ENCODE data around the gene HIVEP2. TPM values are rescaled to one million over a fixed set of nuclear protein-coding genes. Genes with fewer than 3 reads are reported as not detected.

Gene HIVEP2
- total RNA-seq, 2 donors from 2014 or later: 1.7 to 2.4 TPM

- Histone ChIP-seq H3K9me3 (ENCODE audit: control insufficient read depth, low read length) (no peaks in the 10 kb centered on the region), H3K9ac (ENCODE audit: extremely low read depth, low read length, poor library complexity, severe bottlenecking) (no peak overlapping the region), H3K27me3 (ENCODE audit: control insufficient read depth, insufficient read depth, low read length, poor library complexity, severe bottlenecking) (no peaks in the 10 kb centered on the region), H3K36me3 (ENCODE audit: control insufficient read depth, insufficient read depth, low read length) (no peaks in the 10 kb centered on the region), H3K4me3 (ENCODE audit: low read length) (no peak overlapping the region), H3K4me1 (ENCODE audit: control insufficient read depth, insufficient read depth, low read length) (no peaks in the 10 kb centered on the region), H3K27ac (ENCODE audit: low read depth, low read length) (no peak overlapping the region)
- Mint-ChIP-seq H3K9me3 (no peaks in the 10 kb centered on the region), H3K27ac (no peak overlapping the region), H3K4me3 (no peak overlapping the region), H3K36me3 (ENCODE audit: low read depth) (no peaks in the 10 kb centered on the region), H3K4me1 (peaks cover 5% of the 10 kb centered on the region), H3K27me3 (ENCODE audit: insufficient read depth) (no peaks in the 10 kb centered on the region)
- no peak for TF ChIP-seq CTCF (conservative IDR thresholded peaks at IDR 0.05)
- 96% methylated on average over 4 of the region's 4 CpGs for WGBS, 2 experiments (ENCODE audit: insufficient coverage in 1 of 2, insufficient read length in 1 of 2)
- DNase-seq: no peak
Observed at GRCh38 chr6:142821860-142822259, 123.1 kb downstream of the HIVEP2 start.

- no peak overlapping the region for H3K9ac ChIP-seq (ENCODE audit: extremely low read depth, low read length, poor library complexity, severe bottlenecking)
- Mint-ChIP-seq H3K9me3 (no peaks in the 10 kb centered on the region), H3K27me3 (ENCODE audit: insufficient read depth) (no peaks in the 10 kb centered on the region), H3K36me3 (ENCODE audit: low read depth) (no peaks in the 10 kb centered on the region), H3K27ac (no peak overlapping the region), H3K4me1 (peaks cover 5% of the 10 kb centered on the region), H3K4me3 (no peak overlapping the region)
- no peaks in the 10 kb centered on the region for H3K36me3 ChIP-seq (ENCODE audit: control insufficient read depth, insufficient read depth, low read length)
- no peaks in the 10 kb centered on the region for H3K9me3 ChIP-seq (ENCODE audit: control insufficient read depth, low read length)
- 95 to 100% methylated on average over 3 to 6 of the region's 6 CpGs for WGBS, 2 experiments (ENCODE audit: insufficient coverage in 1 of 2, insufficient read length in 1 of 2)
- no peak overlapping the region for H3K27ac ChIP-seq (ENCODE audit: low read depth, low read length)
- no peak for DNase-seq
- H3K4me3 ChIP-seq (ENCODE audit: low read length): no peak overlapping the region
- H3K27me3 ChIP-seq (ENCODE audit: control insufficient read depth, insufficient read depth, low read length, poor library complexity, severe bottlenecking): no peaks in the 10 kb centered on the region
- no peaks in the 10 kb centered on the region for H3K4me1 ChIP-seq (ENCODE audit: control insufficient read depth, insufficient read depth, low read length)
- TF ChIP-seq CTCF (conservative IDR thresholded peaks at IDR 0.05): no peak
Observed at GRCh38 chr6:142821164-142821716, 123.7 kb downstream of the HIVEP2 start.

- Histone ChIP-seq H3K36me3 (ENCODE audit: control insufficient read depth, insufficient read depth, low read length) (no peaks in the 10 kb centered on the region), H3K4me1 (ENCODE audit: control insufficient read depth, insufficient read depth, low read length) (no peaks in the 10 kb centered on the region), H3K27me3 (ENCODE audit: control insufficient read depth, insufficient read depth, low read length, poor library complexity, severe bottlenecking) (no peaks in the 10 kb centered on the region), H3K4me3 (ENCODE audit: low read length) (no peak overlapping the region), H3K9ac (ENCODE audit: extremely low read depth, low read length, poor library complexity, severe bottlenecking) (no peak overlapping the region), H3K9me3 (ENCODE audit: control insufficient read depth, low read length) (no peaks in the 10 kb centered on the region), H3K27ac (ENCODE audit: low read depth, low read length) (no peak overlapping the region)
- DNase-seq: no peak
- H3K27me3 Mint-ChIP-seq (ENCODE audit: insufficient read depth): no peaks in the 10 kb centered on the region
- 91% methylated on average over 4 of the region's 4 CpGs for WGBS, 2 experiments (ENCODE audit: insufficient coverage in 1 of 2, insufficient read length in 1 of 2)
- H3K4me3 Mint-ChIP-seq: no peak overlapping the region
- H3K36me3 Mint-ChIP-seq (ENCODE audit: low read depth): no peaks in the 10 kb centered on the region
- no peaks in the 10 kb centered on the region for H3K9me3 Mint-ChIP-seq
- no peak overlapping the region for H3K27ac Mint-ChIP-seq
- peaks cover 5% of the 10 kb centered on the region for H3K4me1 Mint-ChIP-seq
- TF ChIP-seq CTCF (conservative IDR thresholded peaks at IDR 0.05): no peak
Observed at GRCh38 chr6:142820338-142821051, 124.5 kb downstream of the HIVEP2 start.

Data from endodermal cell (in vitro differentiated cells).